SK-N-DZ (cell line): ENCODE results near the gene ETF1. TPM values are rescaled to one million over a fixed set of nuclear protein-coding genes. Genes with fewer than 3 reads are reported as not detected.

ENCODE experiments used
- DNase-seq: peaks from one replicate; pipeline ENCODE4 v3.0.0-alpha.2; 2015; ENCODE audit warnings: low spot score
- polyA plus RNA-seq, 2 experiments: library from polyadenylated mRNA; depleted of rRNA; stranded (reverse); fragments of >200 nt; gene quantifications; 2 replicates each; pipeline ENCODE4 v1.2.3, GENCODE V29; 2014

Gene ETF1
- 86.7 and 93.5 TPM in 2 replicates for polyA plus RNA-seq (2014; cell fraction: cytosol; rRNA removed)
- 50.2 and 59.1 TPM in 2 replicates for polyA plus RNA-seq (2014; cell fraction: nucleus; rRNA removed)

GRCh38 chr5:138542956-138543729 is at the start of gene ETF1:
Gene ETF1, minus strand, starts transcription at chr5:138543236. Its CDS starts 318 bp downstream, at chr5:138542918.
- DNase-seq = peak; percentile 99

- DNase-seq = no peak
These were observed 45.2 kb upstream of the ETF1 start for GRCh38 chr5:138588013-138588788.

- DNase-seq = no peak
These were observed 42.1 kb upstream of the ETF1 start for GRCh38 chr5:138585157-138585556.

- DNase-seq = no peak
These were observed 41.1 kb upstream of the ETF1 start for GRCh38 chr5:138583984-138584637.

DNA sequence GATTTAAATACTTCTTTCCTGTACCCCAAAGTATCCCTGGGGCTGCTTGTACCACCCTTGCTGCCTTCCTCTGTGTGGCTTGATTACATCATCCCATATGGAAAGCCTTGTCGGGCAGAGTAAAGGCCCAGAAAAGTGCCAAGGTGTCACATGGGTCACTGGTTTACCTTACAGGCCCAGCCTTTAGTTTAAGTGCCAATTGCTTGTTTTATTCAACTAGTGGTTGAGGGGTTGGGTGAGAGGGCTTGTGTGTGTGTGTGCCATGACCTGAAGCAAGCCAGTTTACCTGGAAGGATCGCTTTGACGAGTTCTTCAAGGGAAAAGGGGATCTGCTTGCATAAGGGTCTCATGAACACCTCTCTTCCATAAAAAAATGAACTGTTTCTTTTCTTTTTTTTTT is 39.9 kb upstream of the ETF1 start:
- no peak for DNase-seq

DNA sequence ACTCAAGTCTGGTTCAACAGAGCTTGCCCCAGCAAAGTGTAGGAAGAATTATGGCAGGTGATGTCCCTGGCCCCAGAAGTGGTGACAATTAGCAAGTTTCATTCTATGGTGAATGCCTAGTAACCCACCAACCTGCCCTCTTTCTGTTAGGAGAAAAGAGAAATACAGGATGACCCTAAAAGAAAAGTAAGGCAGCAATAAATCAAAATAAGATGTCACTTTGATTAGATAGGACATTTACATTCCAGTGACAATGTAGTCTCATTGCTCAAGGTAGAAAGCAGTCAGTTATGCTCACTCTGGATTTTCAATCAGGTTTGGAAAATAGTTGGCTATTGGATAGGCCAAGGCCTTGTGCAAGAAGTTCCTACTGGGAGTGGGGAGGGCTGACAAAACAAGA is 37.7 kb upstream of the ETF1 start:
- no peak for DNase-seq

DNA sequence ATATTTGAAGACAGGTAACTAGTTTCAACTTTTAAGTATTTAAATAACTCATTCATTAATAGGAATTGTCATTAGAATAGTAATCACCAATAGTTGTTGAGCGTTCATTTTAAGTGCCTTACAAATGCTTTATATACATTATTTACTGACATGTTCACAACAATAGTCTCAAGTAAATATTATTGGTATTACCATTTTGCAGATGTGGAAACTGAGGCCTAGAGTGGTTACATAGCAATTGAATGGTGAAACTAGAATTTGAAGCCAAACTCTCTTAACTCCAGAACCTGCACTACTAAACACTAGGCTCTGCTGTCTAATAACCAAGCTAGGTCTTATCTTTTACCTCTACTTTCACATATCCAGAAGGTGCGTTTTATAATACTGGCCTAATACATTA is 37.0 kb upstream of the ETF1 start:
- no peak for DNase-seq

- no peak for DNase-seq
These were observed 36.5 kb upstream of the ETF1 start for GRCh38 chr5:138579517-138579863.

GRCh38 chr5:138577452-138577851 is 34.4 kb upstream of the ETF1 start:
- DNase-seq = no peak

GRCh38 chr5:138575194-138576015 is 32.4 kb upstream of the ETF1 start, which contains the start of gene HSPA9:
Gene HSPA9, minus strand, starts transcription at chr5:138575401. Its CDS starts 83 bp downstream, at chr5:138575318.
- DNase-seq = peak; percentile 100

GRCh38 chr5:138574744-138575193 is 31.7 kb upstream of the ETF1 start:
- no peak for DNase-seq

DNA sequence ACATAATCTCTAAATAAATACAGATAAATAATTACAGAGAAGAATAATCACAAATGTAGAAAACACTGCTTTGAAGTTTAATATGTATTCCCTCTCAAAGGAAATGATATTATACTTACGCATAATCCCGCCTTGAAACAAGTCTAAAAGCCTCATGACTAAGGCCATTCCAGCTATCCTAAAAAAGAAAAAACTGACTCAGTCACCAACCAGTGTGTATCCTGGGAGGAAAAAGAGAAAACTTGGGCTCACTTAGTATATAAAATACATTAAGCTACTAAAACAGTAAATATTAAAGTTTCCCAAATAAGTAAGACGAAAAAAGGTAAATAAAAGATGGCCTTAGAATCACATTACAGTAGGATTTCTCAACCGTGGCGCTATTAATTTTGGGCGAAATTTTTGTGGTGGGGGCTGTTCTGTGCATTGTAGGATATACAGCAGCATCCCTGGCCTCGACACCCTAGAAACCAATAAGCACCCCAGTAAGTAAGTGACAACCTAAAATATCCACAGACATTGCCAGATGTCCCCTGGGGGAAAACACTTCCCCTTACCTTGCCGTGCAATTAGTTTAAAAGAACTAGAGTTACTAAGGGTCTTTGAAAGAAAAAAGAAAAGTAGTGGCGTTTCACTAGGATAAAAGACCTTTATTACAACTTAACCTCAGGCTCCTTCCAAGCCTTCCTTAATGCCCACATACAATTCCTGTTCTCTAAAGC is 31.1 kb upstream of the ETF1 start:
- no peak for DNase-seq

- DNase-seq = no peak
These were observed 30.2 kb upstream of the ETF1 start for GRCh38 chr5:138573223-138573622.

DNA sequence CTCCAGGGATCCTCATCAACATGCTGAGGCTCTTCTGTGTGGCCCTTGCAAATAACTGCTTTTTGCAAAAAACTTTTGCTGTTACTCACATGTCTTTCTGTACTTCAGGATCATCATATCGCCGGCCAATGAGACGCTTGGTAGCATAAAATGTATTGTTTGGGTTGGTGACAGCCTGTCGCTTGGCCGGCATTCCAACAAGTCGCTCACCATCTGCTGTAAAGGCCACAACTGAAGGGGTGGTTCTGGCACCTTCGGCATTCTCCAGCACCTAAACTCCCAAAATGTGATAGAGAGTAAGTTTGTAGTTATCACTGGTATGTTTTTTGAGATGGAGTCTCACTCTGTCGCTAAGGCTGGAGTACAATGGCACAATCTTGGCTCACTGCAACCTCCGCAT is 27.8 kb upstream of the ETF1 start:
- no peak for DNase-seq

DNA sequence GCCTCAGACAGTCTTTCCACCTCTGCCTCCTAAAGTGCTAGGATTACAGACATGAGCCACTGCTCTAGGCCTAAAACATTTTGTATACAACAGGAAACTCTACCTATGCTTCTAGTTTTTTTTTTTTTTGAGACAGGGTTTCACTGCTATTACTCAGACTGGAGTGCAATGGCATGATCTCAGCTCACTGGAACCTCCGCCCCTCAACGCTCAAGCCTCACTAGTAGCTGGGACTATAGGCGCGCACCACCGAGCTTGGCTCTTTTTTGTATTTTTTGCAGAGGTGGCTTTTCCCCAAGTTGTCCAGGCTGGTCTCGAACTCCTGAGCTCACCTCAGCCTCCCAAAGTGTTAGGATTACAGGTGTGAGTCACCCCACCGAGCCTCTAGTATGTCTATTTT is 26.7 kb upstream of the ETF1 start:
- no peak for DNase-seq

DNA sequence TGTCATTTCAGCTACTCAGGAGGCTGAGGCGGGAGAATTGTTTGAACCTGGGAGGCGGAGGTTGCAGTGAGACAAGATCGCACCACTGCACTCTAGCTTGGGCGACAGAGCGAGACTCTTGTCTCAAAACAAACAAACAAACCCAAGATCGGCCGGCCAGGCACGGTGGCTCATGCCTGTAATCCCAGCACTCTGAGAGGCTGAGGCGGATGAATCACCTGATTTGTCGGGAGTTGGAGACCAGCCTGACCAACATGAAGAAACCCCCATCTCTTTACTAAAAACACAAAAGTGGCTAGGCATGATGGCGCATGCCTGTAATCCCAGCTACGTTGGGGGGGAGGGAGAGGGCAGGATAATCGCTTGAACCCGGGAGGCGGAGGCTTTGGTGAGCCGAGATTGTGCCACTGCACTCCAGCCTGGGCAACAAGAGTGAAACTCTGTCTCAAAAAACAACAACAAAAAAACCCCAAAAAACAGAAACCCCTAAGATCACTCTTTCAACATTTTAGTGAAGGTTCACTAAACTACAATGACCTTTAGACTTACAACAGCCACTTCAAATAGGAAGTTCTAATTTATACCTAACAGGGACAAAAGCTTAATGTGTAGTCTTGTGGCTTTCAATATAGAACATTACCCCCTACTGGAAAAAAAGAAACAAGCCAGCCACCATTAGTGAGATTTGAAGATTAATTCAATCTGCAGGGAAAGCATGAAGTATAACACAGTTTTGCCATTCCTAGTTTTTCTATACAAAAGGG is 25.2 kb upstream of the ETF1 start:
- DNase-seq = no peak

GRCh38 chr5:138566792-138567191 is 23.8 kb upstream of the ETF1 start:
- no peak for DNase-seq

- no peak for DNase-seq
These were observed 22.2 kb upstream of the ETF1 start for GRCh38 chr5:138565100-138565821.

DNA sequence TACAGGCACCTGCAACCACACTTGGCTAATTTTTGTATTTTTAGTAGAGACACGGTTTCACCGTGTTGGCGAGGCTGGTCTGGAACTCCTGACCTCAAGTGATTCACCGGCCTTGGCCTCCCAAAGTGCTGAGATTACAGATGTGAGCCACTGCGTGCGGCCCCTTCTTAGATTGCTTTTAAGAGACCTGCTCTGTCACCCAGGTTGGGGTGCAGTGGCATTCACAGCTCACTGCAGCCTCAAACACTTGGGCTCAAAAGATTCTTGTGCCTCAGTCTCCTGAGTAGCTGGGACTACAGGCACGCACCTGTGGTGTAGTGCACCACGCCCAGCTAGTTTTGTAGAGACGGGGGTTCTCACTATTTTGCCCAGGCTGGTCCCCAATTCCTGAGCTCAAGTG is 21.2 kb upstream of the ETF1 start:
- no peak for DNase-seq
